Measurements from ENCODE around the gene TENM4. TPM values are rescaled to one million over a fixed set of nuclear protein-coding genes. Genes with fewer than 3 reads are reported as not detected.

TENM4 gene
- polyA plus RNA-seq, 1 donor, result 5.2 TPM

DNA sequence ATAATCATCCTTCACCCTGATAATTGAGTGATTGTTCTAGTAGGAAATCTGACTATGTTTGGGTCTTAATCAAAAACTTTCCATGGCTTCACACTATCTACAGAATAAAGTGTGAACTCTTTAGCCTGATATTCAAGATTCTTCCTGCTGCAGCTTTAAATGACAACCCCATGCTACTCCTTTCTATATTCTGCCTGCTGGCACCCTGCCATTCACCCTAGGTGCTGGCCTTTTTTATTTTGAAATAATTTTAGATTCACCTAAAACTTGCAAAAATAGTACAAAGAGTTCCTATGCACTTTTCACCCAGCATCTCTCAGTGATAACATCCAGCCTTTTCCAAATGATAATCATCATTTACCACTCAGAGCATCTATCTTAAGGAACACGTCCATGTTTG is 502.8 kb downstream of the TENM4 start:
- DNase-seq (ENCODE audit: low read depth), result no peak

DNA sequence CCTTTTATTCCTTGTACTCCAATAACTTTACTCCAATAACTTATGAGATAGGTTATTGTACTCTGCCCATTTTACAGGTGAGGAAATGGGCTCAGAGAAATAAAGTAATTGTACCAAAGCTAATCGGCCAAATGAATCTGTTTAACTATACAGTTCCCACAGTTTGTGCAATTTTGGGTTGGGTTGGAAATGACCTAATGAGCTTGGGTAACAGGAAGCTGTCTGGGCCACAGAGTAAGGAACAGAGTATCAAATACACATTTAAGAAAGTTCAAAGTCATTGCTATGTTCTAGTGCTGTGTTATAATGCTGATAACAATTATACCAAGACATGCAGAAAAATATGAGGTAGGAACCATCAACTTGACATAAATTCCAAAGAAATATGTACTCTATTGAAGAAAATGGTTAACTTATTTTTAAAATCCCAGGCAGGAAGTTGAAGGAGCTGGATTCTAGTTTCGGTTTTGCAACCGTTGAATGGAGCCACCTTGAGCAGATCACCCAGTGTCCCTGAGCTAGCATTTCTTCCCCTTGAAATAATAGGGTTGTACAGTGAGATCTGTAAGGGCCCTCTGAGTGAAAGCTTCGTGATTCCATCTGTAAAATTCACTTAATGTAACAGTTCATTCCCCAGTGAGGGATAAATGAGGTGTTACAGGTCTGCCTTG is 505.3 kb downstream of the TENM4 start:
- DNase-seq (ENCODE audit: low read depth), result no peak

DNA sequence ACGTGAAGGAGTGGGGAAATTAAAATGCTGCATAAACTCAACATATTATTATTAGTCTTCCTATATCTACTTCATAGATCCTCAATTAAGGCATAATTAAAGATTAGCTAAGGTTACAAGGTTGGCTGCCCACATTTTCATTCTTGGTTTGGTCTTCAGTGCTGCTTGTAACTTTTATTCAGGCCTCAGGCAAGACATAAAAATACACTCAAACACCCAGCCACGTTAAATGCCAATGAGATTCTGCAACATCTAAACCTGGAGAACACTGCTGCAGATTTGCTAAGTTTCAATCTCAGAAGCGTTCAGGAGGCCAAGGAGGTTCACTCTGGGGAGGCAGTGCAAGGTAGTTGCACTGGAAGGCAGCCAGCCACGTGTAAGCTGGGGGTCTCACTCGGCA is 507.5 kb downstream of the TENM4 start:
- no peak for DNase-seq (ENCODE audit: low read depth)

DNA sequence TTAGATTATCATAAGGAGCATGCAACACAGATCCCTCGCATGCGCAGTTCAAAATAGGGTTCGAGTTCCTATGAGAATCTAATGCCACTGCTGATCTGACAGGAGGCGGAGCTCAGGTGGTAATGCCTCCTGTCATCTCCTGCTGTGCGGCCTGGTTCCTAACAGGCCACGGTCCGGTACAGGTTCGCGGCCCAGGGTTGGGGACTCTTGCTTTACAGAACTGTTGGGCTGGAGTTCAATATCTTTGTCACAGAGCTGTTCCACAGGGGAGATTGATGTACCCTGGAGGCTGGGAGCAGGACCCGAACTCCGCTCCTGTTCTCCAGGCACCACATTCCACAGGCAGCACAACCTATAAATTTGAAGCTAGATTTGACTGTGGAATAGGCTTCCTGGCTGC is 508.1 kb downstream of the TENM4 start:
- no peak for DNase-seq (ENCODE audit: low read depth)

DNA sequence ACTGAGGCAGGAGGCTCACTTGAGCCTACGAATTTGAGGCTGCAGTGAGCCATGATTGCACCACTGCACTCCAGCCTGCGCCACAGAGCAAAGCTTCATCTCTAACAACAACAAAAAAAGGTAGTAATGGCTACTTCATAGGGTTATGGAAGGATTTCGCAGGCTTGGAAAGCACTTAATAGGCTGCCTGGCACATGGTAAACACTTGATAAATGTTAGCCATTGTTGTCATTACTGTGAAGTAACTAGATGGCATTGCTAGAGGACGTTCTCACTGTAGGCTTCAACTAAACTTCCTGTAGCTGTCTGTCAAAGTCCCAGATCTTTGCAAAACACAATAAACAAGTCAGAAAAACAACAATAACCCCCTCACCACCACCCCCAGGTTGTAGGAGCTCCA is 508.9 kb downstream of the TENM4 start:
- no peak for DNase-seq (ENCODE audit: low read depth)

DNA sequence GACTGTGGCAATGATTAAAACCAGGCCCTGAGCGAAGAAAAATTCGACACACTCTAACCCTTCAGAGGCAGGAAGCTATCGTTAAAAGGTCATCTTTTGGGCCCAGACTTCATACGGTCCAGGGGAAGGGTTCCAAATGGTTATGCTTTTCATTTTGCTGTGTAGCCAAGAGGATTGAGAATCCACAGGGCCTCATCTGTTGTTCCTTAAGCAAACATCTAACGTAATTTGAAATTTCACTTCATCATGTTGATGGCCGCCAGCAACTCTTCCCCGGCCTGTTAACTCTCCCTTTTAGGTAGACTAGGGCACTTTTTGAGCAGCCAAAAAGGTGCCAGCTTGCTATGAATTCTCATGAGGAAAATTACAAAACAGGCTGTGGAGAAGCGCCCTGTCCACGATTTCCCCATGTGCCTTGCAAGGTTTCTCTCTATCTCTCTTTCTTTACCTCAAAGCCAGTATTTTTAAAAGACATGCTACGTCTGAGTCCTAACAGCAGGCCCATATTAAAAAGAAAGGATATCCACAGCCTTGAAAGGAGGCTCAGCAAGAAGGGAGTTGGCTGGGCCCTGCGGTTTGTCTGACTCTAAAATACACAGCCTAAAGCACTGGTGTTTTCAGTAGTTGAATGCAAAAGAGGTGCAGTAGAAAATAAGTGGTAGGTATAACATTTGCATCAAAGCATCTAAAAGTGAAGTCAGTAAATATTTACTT is 509.9 kb downstream of the TENM4 start:
- DNase-seq (ENCODE audit: low read depth), result no peak

DNA sequence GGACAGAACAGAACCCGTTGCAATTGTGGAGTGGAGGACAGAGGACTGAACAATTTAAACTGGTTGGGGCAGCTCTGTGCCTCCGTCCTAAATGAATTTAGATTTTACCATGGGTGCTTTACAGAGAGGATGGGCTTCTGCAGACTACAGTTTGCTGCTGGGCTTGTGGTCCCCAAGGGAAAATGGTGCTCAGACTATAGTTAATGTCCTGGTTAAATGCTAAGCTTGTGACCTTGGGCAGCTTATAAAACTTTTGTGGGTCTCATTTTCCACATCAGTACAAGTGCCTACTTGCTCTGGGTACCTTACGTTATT is 511.0 kb downstream of the TENM4 start:
- DNase-seq (ENCODE audit: low read depth), result no peak

DNA sequence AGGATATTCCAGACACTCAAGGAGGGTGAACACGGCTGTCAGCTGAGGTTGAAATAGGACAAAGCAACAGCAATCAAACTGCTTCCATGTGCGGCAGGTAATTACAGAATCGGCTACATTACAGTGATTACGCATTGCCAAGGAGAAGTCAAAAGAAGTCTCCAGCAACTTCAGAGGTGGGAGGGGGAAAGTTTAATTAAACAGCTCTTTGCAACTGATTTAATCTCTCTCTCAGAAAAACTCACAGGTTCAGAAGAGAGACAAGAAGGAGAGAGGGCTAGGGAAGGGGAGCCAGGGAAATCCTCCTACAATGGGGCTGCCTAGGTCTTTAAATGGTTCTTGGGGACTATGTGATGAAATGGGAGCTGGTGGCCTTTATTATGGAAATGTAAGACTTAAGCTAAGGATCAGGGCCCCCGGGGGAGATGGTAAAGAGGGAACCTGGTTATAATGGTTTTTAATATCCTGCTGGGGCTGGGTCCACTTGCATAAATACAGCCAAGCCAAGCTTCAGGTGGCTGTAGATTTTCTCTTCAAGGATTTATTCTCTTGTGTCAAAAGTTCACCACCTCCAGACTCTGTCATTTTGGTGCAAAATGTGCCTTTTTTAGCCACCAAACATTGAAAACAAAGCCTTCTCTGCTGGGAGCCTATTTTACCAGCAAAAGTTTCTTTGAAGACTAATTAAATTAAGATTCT is 511.5 kb downstream of the TENM4 start:
- DNase-seq (ENCODE audit: low read depth), result no peak

DNA sequence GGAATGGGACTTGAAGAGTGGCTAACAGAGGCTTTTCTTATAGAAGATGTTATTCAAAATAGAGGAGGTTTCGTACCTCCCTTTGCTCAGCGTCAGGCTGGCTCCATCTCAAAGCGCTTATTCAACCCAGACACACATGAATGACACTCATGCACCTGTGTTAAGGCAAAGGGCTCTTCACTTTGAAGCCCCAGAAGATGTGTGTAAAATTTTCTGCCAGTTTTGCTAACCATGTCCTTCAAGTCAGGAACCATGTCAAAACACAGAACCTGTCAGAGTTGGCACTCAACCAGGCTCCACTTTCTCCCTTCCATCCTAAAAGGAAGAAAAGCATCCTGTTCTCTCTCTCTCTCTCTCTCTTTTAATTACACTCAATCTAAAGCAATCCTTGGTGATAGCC is 513.3 kb downstream of the TENM4 start:
- no peak for DNase-seq (ENCODE audit: low read depth)

DNA sequence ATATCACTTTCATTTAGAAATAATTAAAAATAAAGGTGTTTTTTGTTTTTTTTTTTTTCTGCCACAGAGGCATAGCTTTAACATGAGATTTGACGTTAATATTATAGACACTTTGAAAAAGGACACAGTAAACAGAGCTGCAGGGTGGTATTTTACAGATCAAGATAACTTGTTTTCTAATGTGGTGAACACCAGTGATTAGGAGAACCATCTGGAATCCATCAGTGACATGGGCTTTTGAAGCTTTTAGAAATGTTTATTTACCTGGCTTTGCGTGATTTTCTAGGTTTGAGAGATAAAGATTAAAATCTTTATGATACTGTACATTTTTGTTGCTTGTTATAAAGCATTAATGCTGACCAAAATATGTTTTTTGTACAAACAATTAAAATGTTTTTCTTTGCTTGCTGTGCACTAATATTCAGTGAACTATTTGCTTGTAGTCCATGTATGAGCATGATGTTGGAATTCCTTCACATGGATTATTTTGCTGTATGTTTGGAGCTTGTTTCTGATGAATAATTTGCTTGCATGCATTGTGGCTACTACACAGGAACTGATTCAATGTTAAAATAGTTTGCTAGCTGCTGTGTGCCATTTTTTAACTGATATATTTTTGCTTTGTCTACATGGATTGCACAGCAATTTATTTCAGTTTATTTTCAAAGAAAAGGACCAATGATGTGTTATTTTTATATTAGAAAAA is 514.0 kb downstream of the TENM4 start:
- DNase-seq (ENCODE audit: low read depth), result no peak

DNA sequence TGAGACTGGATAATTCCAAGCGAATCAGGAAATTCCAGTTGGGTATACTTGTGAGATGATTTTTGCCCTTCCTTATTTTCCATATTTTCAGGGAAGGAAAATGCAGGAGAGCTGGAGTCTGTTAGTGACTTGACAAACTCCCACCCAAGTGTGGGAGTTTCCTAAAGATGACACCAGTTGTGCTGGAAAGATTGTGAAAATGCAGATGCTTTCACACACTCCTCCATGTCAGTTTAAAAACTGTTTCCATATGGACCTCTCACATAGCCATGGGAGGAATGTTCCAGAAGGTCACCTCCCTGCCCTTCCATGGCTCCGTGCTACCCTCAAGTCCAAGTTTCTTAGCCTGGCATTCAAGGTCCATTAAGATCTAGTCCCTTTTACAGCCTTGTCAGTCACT is 515.4 kb downstream of the TENM4 start:
- no peak for DNase-seq (ENCODE audit: low read depth)

DNA sequence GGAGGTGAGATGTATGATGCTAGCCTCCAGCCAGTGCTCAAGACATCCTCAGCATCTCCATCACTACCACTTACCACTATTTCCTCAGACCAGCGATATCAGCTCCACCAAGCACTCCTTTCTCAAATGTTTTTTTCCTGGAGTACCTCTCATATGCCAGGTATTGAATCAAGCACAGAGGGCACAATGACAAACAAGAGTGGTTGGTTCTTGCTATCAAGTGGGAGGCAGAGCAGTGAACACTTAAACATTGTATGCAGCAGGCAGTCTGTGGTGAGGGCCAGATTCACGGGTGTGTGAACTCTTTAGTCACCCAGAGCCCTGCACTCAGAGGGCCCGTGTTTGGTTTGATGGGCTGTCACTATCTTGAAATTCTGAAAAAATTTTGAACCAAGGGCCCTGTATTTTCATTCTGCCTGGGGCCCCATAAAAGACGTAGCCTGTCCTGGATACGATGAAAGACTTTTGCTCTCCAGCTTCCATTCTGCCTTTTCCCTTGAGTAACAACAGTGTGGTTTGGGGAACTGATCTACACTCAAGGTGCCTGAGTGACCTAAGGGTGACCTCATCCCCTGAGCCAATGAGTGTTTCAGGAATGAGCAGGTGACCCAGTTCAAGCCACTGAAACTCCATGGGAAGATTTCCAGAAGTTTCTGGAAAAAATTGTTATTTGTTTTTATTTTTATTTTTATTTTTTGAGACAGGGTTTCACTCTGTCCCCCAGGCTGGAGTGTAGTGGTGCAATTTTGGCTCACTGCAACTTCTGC is 517.8 kb downstream of the TENM4 start:
- no peak for DNase-seq (ENCODE audit: low read depth)

DNA sequence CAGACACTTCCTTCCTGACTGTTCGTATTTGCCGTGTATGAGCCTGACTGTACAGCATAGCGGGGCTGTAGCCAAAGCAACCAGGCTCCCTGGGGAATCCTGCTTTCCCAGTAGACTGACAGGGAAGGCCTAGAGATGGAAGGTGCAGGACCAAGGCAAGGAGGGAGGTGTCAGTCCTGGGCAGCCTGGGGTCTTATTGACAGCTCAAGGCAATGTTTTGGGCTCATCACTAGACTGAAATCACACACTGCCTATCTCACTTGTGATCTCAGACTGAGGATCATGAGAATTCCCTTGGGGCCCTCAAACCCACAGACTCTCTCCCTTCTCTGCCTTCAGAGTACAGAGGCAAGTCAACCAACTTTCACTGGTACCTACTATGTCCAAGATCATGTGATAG is 519.3 kb downstream of the TENM4 start:
- DNase-seq (ENCODE audit: low read depth), result no peak

DNA sequence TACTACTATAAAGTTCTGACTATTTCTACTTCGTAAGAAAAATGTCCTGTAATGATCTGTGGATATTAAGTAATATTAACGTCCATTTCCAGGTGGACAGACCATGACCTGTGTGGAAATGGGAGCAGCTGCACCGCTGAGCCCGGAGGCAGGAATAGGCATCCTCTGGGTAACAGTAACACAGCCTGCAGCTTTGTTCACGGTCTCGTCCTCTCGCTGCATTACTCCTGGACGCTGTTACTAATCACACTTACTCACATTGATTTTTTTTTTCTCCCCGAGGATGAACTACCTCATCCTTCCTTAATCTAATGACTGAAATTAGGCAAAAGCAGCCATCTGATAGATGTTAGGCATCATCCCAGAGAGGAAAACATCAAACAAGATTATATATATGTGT is 520.5 kb downstream of the TENM4 start:
- no peak for DNase-seq (ENCODE audit: low read depth)

DNA sequence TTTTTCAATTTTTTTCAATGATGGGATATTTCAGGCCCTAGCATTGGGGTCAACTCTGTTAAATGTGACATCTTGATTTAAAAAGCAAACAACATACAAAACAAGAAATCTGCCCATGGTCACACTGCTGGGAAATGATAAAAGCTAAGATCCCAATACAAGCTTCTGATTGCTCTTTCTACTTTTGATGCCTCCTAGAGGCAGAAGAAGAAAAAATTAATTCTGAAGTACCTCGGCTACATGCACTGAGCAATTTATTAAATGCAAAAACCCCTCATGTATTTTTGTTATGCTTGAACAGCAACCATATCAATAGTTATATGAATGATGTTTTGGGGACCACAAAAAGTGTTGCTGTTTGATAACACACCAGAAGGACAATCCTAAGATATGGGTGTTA is 524.1 kb downstream of the TENM4 start:
- DNase-seq (ENCODE audit: low read depth), result no peak

DNA sequence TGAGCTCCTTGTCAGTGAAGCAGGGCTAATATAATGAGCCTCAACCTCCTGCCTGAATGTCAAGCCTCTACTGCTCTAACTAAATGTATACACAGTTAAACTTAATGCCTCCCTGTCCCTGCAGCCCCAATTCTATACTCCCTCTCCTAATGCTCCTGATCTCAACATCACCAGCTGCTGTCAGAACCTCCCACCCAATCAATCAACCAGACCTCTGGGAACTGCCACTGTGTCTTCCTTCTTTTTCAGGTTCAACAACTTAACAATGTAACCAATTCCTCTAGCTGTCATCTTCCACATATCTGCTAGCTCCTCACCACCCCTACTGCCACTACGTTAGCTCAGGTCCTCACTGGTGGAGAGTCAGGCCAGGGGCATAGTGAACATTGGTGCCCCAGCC is 526.3 kb downstream of the TENM4 start:
- no peak for DNase-seq (ENCODE audit: low read depth)

DNA sequence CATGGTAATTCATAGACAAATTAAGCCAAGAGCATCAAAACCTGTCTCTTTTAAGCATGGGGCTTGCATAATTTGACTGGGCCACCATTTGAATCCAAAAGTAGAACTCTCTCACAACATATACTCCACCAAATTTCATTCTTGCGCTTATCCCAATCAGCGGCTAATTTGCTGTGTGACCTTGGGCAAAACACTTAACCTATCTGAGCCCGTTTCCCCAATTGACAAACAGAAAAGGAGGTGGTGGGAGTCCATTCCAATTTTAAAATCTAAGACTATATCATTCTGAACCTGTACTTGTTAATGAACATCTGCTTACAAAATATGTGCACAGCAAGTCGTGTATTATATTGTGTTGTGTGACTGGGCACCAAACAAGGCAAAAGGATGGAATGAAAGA is 528.1 kb downstream of the TENM4 start:
- no peak for DNase-seq (ENCODE audit: low read depth)

DNA sequence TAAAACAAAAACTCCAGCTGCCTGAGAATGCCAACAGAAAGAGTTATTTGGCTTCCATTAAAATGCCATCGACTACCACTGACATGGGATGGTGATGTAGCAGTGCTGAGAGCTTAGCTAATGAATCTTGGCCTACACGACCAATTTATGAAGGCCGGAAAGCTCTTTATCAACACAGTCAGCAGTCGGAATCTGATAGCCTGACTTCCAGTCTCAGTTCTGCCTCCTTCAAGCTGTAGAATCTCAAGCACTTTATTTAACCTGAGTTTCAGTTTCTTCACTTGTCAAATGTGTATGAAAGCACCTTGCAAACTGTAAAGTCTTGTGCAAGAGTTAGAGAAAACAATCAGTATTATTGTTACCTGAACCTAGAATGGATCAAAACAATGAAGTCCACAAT is 530.5 kb downstream of the TENM4 start:
- DNase-seq (ENCODE audit: low read depth), result no peak

DNA sequence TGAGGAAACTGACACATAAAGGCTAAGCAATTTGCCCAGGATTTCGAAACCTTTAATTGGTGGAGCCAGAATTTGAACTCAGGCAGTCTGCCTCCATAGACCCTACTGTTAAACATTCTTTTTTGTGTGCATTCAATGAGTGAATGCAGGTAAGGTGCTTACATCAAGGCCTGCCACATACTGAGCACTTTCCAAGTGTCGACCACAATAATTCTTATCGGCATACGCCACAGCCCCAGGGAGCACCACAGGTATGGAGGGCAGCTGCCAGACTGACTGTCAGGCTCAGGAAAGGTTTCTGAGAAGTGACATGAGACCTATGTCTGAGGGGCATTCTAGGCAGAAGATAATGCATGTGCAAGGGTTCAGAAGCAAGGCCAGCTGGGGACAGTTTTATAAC is 531.4 kb downstream of the TENM4 start:
- no peak for DNase-seq (ENCODE audit: low read depth)

DNA sequence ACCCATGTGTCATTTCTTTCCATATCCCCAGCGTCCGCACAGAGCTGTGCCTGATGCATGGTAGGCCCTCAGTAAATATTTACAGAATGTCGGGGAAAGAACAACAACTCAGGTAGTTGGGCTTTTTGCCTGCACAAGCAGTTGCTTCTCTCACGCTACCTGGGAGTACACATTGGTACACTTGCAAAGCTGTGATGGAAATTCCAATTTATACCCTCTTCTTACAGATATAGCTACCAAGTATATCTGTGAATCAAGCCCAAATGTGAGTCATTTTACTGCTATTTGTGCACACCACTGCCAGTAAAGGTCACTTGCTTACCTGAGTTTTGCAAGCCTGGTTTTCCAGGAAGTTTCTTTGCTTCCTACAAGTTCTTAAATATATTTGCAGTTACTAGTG is 533.2 kb downstream of the TENM4 start:
- DNase-seq (ENCODE audit: low read depth), result no peak

DNA sequence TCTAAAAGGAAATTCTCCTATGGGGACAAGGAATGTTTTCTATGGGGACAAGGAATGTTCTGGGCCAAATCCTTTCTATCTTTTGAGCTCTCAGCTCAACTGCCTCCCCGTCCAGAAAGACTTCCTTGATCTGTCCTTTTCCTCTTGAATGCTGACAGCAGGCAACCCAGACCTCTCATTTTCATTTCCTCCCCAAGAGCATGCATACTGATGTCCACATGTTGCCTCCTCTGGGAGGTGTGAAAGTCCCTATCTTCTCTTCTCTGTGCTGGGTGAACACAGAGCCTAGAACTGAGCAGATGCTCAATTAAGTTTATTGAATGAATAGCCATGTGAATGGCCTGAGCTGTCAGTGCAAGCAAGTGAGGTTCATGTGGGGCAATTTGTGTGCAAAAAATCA is 534.3 kb downstream of the TENM4 start:
- DNase-seq (ENCODE audit: low read depth), result no peak

DNA sequence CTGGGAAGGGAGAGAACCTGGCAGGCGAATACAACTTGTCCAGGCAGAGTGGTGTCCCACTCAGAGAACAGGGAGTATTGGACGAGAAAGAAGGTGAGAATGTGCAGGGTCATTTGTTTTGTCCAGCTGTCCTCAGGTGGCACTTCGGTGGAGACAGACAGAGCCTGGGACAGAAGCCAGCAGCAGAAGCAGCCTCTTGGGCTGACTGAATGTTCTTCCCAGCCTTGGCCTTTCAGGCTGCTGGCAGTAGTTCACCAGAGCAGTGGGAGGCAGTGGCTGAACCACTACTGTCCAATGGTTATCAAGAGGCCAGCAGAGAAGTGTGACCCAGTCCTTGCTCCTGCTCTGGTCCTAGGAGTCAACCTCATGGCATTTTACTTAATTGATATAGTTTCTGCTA is 535.1 kb downstream of the TENM4 start:
- DNase-seq (ENCODE audit: low read depth), result no peak

Data from forelimb muscle (tissue), 1 donor.